ENCODE results near the gene BEND4.

- TF ChIP-seq EZH2phosphoT487 (conservative IDR thresholded peaks at IDR 0.05; ENCODE audit: low read length), result no peak
- TF ChIP-seq CTCF (IDR thresholded peaks at IDR 0.05; ENCODE audit: insufficient read depth, low read length, poor library complexity, severe bottlenecking), result no peak
Observed at GRCh38 chr4:42104521-42104920, 47.9 kb downstream of the BEND4 start.
